Activated T-helper 2 cell treated with anti-CD3 and anti-CD28 coated beads, Interferon-gamma antibody, Interleukin-2, Interleukin-4, amounts not matched to agents 10 μg/mL and 5 μg/mL and 100 μg/mL, durations not matched to agents 14 hours and 24 hours and 36 hours (primary cell): ENCODE measurements around the gene ARID4A. TPM values are rescaled to one million over a fixed set of nuclear protein-coding genes. Genes with fewer than 3 reads are reported as not detected.
"Not testable (repeated sequence)": the region's sequence is repeated elsewhere in the genome, so short reads cannot be mapped to it uniquely, and the experiment has no call there.

Experiments used
- DNase-seq: peaks from one replicate; pipeline ENCODE4 v3.0.0; 2021; ENCODE audit warnings: low spot score
- H3K27ac Mint-ChIP-seq: one replicate; pipeline ENCODE4 v1.8.0; 2021; ENCODE audit warnings: mixed read lengths
- H3K27me3 Mint-ChIP-seq: one replicate; pipeline ENCODE4 v1.8.0; 2021; ENCODE audit warnings: low read depth, mixed read lengths
- H3K36me3 Mint-ChIP-seq: one replicate; pipeline ENCODE4 v1.8.0; 2021; ENCODE audit warnings: low read depth, mixed read lengths
- H3K4me1 Mint-ChIP-seq: one replicate; pipeline ENCODE4 v1.8.0; 2021; ENCODE audit warnings: low read depth, mixed read lengths
- H3K4me3 Mint-ChIP-seq: one replicate; pipeline ENCODE4 v1.8.0; 2021; ENCODE audit warnings: low read depth, mild to moderate bottlenecking, moderate library complexity, mixed read lengths
- H3K9me3 Mint-ChIP-seq: one replicate; pipeline ENCODE4 v1.8.0; 2021; ENCODE audit warnings: mixed read lengths
- intact Hi-C: fragments of 100-400 bp; cut with micrococcal nuclease; formaldehyde crosslinking; loops from one replicate; pipeline ENCODE4 v1.15.1; 2023
- total RNA-seq: library from RNA; stranded (reverse); gene quantifications from 2 replicates; pipeline ENCODE4 v1.2.3, GENCODE V29; 2022

ARID4A gene
- total RNA-seq: 20.5 and 26.0 TPM in 2 replicates

GRCh38 chr14:58298477-58299400 is at the start of gene ARID4A:
Gene ARID4A (plus strand): TSS chr14:58298555. CDS start chr14:58299855, 1,300 bp downstream.
- Mint-ChIP-seq H3K27me3 (no peaks in the 10 kb centered on the region), H3K9me3 (no peaks in the 10 kb centered on the region), H3K27ac (no peak within 1 kb of the TSS), H3K4me3 (peak within 1 kb of the TSS; percentile 100), H3K36me3 (peaks cover 47% of the 10 kb centered on the region), H3K4me1 (peaks cover 28% of the 10 kb centered on the region)
- intact Hi-C loops: loop anchor here (1.0 to 5.0 kb wide), 6 partner anchors 22 to 1031 kb away; partner anchors contain the start of genes AP5M1, EXOC5, KIAA0586 and PSMA3
- peak; percentile 90 for DNase-seq

DNA sequence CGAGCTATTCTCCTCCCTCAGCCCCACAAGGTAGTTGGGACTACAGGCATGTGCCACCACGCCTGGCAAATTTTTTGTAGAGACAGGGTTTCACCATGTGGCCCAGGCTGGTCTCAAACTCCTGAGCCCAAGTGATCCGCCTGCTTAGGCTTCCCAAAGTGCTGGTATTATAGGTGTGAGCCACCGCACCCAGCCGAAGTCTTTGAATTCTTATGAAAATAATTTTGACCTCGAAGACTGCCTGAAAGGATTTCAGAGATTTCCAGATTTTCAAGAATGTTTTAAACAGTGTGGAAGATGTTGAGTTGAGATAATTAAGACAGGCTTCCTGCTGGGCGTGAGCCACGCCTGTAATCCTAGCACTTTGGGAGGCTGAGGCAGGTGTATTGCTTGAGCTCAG is 48.7 kb upstream of the ARID4A start:
- Mint-ChIP-seq H3K27me3 (no peaks in the 10 kb centered on the region), H3K9me3 (no peaks in the 10 kb centered on the region), H3K4me1 (peaks cover 27% of the 10 kb centered on the region), H3K36me3 (peaks cover 65% of the 10 kb centered on the region), H3K27ac (no peak overlapping the region), H3K4me3 (no peak overlapping the region)
- DNase-seq: no peak
- intact Hi-C loops: loop anchor here (10.0 kb wide), 1 partner anchor 145 kb away; no protein-coding TSS in a partner anchor

DNA sequence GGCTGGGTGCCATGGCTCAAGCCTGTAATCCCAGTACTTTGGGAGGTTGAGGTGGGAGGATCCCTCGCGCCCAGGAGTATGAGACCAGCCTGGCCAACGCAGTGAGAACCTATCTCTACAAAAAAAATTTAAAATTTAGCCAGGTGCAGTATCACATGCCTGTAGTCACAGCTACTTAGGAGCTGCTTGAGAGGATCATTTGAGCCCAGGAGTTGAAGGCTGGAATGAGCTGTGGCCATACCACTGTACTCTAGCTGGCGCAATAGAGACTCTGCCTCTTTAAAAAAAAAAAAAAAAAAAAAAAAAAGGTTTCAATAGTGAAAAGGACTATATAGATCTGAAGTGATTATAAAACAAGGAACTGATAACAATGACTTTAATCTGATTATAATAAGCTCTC is 40.2 kb upstream of the ARID4A start:
- Mint-ChIP-seq H3K4me3 (no peak overlapping the region), H3K27ac (no peak overlapping the region), H3K9me3 (no peaks in the 10 kb centered on the region), H3K27me3 (no peaks in the 10 kb centered on the region), H3K4me1 (peaks cover 7% of the 10 kb centered on the region), H3K36me3 (peaks cover 62% of the 10 kb centered on the region)
- intact Hi-C loops: no loop called here
- no peak for DNase-seq

GRCh38 chr14:58262005-58262404 is 36.4 kb upstream of the ARID4A start:
- not testable (repeated sequence) for H3K27ac Mint-ChIP-seq, DNase-seq

DNA sequence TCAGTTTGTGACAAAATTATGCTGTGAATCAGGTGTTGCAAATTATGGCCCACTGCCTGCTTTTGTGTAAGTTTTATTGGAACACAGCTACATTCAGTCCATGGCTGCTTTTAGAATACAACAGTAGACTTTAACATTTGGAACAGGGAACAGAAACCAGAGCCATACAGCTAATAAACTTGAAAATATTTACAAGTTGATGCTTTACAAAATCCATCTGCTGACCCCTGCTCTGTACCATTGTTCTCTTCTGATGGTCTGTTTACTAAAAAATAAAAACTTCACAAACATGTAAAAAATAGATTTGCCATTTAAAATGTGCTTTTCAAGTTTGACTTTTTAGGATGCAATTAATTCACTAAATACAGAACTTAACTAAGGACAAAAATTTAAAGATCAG is 33.0 kb upstream of the ARID4A start:
- H3K9me3 Mint-ChIP-seq: no peaks in the 10 kb centered on the region

More at GRCh38 chr14:58262005-58262404, 36.4 kb upstream of the ARID4A start:
- H3K4me1 Mint-ChIP-seq, H3K9me3 Mint-ChIP-seq, intact Hi-C loops, H3K27me3 Mint-ChIP-seq, H3K4me3 Mint-ChIP-seq: not testable (repeated sequence)
- peaks cover 73% of the 10 kb centered on the region for H3K36me3 Mint-ChIP-seq

DNA sequence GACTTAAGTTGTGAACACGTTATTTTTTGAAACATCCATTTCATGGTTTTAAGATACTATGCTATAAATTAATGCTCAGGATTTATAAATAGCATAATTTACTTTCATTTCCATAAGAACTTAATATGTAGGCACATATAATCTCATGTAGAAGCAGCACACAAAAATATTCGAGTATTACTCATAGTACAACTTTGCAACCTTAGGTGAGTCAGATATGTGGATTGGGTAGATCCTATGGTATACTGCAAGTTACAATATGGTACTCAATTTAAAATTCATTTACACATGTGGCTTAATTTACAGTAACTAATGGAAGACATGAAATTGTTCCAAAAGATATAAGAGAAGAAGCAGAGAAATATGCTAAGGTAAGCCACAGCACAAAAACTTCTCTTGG is 27.7 kb upstream of the ARID4A start:
- no peak for DNase-seq
- Mint-ChIP-seq H3K4me3 (no peak overlapping the region), H3K36me3 (peaks cover 86% of the 10 kb centered on the region), H3K27ac (no peak overlapping the region), H3K4me1 (peaks cover 22% of the 10 kb centered on the region), H3K9me3 (no peaks in the 10 kb centered on the region), H3K27me3 (no peaks in the 10 kb centered on the region)
- intact Hi-C loops: no loop called here

More for the DNA sequence above, 33.0 kb upstream of the ARID4A start:
- H3K27ac Mint-ChIP-seq: peak overlapping the region; percentile 20
- DNase-seq: no peak
- no peak overlapping the region for H3K4me3 Mint-ChIP-seq
- H3K36me3 Mint-ChIP-seq: peaks cover 75% of the 10 kb centered on the region
- no peaks in the 10 kb centered on the region for H3K27me3 Mint-ChIP-seq
- intact Hi-C loops: no loop called here
- peaks cover 2% of the 10 kb centered on the region for H3K4me1 Mint-ChIP-seq

DNA sequence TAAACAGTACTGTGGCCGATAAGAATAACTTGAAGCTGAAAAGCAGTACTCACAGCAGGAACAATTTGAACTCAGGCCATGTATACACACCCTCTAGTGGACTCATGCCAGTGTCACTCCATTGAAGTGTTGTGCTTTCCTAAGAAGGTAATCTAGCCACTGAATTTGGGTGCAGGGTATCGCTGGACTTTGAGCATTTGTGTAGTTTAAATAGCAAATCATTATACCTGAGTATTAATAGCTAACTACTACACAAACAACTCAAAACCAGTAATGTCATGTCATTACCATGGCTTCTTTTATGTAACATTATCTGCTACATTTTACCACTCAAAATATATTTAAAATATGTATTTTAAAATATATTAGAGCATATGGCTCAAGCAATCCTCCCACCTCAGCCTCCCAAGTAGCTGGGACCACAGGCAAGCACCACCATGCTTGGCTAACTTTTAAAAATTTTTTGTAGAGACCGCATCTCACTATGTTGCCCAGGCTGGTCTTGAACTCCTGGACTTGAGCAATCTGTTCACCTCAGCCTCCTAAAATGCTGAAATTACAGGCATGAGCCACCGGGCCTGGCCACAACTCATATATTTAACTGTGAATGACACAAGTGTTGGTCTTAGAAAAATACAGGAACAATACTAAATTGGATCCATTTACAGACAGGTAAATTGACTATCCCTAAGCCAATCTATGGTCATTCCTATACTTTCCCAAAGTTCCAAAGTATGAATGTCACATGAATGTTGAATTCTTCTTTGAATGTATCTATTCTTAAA is 25.6 kb upstream of the ARID4A start:
- Mint-ChIP-seq H3K9me3 (no peaks in the 10 kb centered on the region), H3K4me3 (no peak overlapping the region), H3K36me3 (peaks cover 79% of the 10 kb centered on the region), H3K27me3 (no peaks in the 10 kb centered on the region), H3K27ac (peak overlapping the region; percentile 33), H3K4me1 (peaks cover 32% of the 10 kb centered on the region)
- intact Hi-C loops: no loop called here
- no peak for DNase-seq

GRCh38 chr14:58274881-58275280 is 23.5 kb upstream of the ARID4A start:
- intact Hi-C loops: no loop called here
- no peak for DNase-seq
- no peaks in the 10 kb centered on the region for H3K9me3 Mint-ChIP-seq
- peaks cover 39% of the 10 kb centered on the region for H3K4me1 Mint-ChIP-seq
- peaks cover 83% of the 10 kb centered on the region for H3K36me3 Mint-ChIP-seq
- peak overlapping the region; percentile 84 for H3K27ac Mint-ChIP-seq
- H3K4me3 Mint-ChIP-seq: peak overlapping the region; percentile 5
- H3K27me3 Mint-ChIP-seq: no peaks in the 10 kb centered on the region

DNA sequence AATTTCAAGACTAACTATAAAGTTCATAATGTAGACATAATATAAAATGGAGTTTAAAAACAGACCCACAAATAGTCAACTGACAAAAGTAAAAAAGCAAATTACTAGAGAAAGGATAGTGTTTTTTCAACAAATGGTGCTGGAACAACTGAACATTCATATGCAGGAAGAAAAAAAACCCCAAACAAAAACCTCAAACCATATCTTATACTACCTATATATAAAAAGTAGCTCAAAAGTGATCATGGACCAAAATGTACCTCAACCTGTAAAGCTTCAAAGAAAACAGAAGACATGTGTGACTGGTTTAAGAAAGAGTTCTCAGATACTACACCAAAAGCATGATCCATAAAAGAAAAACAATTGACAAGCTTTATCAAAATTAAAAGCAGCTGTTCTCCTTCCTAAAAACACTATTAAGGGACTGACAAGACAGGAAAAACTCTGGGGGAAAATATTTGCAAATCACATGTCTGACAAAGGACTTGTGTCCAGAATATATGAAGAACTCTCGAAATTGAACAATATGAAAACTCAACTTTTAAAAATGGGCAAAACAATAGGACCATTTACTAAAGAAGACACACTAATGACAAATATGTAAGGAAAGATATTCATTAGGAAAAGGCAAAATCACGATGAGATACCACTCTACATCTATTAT is 22.7 kb upstream of the ARID4A start:
- H3K27ac Mint-ChIP-seq: peak overlapping the region; percentile 84
- peaks cover 39% of the 10 kb centered on the region for H3K4me1 Mint-ChIP-seq
- DNase-seq: no peak
- H3K4me3 Mint-ChIP-seq: no peak overlapping the region
- H3K27me3 Mint-ChIP-seq: no peaks in the 10 kb centered on the region
- peaks cover 81% of the 10 kb centered on the region for H3K36me3 Mint-ChIP-seq
- no peaks in the 10 kb centered on the region for H3K9me3 Mint-ChIP-seq
- intact Hi-C loops: loop anchor here (1.0 kb wide), 1 partner anchor 23 kb away; the partner anchor contains the start of gene ARID4A

- Mint-ChIP-seq H3K27me3 (no peaks in the 10 kb centered on the region), H3K36me3 (peaks cover 82% of the 10 kb centered on the region)
Observed at GRCh38 chr14:58276208-58276607, 22.1 kb upstream of the ARID4A start.

DNA sequence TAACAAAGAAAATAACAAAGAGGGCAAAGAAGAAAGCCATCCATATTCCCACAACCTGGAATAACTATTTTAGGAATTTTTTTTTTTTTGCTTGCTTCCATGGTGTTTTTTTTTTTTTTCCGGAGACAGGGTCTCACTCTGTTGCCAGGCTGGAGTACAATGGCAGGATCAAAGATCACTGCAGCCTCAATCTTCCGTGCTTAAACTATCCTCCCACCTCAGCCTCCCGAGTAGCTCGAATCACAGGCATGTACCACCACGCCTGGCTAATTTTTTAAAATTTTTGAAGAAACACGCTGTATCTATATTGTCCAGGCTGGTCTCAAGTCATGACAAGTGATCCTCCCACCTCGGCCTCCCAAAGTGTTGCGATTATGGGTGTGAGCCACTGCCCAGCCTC is 20.2 kb upstream of the ARID4A start:
- no peaks in the 10 kb centered on the region for H3K27me3 Mint-ChIP-seq
- no peak overlapping the region for H3K27ac Mint-ChIP-seq
- peaks cover 59% of the 10 kb centered on the region for H3K4me1 Mint-ChIP-seq
- no peak overlapping the region for H3K4me3 Mint-ChIP-seq
- H3K36me3 Mint-ChIP-seq: peaks cover 83% of the 10 kb centered on the region
- no peaks in the 10 kb centered on the region for H3K9me3 Mint-ChIP-seq
- DNase-seq: no peak
- intact Hi-C loops: no loop called here

More at GRCh38 chr14:58276208-58276607, 22.1 kb upstream of the ARID4A start:
- Mint-ChIP-seq H3K4me3 (no peak overlapping the region), H3K27ac (peak overlapping the region; percentile 84), H3K4me1 (peaks cover 42% of the 10 kb centered on the region), H3K9me3 (no peaks in the 10 kb centered on the region)
- intact Hi-C loops: loop anchor here (1.0 kb wide), 1 partner anchor 22 kb away; the partner anchor contains the start of gene ARID4A
- DNase-seq: no peak
